Tibial nerve (tissue), 4 donors: Measurements from ENCODE around the gene SYN1.

ENCODE experiments used
- EP300 ChIP-seq, 2 donors: sonication (generic); formaldehyde crosslinking; IDR thresholded peaks; one replicate each; pipeline ENCODE4 v1.6.1; 2017; ENCODE audit warnings: antibody characterized with exemption in 2 of 2, mild to moderate bottlenecking in 1 of 2
- POLR2A ChIP-seq, 2 donors: fragments of 450-650 bp; IDR thresholded peaks; one replicate each; pipeline ENCODE4 v1.6.1; 2017; ENCODE audit warnings: antibody characterized with exemption in 2 of 2, mild to moderate bottlenecking in 2 of 2, moderate library complexity in 2 of 2
- TF ChIP-seq, protein P1 (sequence below), 5 experiments: fragments of 200-600 bp in 3 of 5; fragments of 450-650 bp in 2 of 5; sonication (generic) in 3 of 5; IDR thresholded peaks; one replicate each; pipeline ENCODE4 v1.5.1; 2016 to 2019; ENCODE audit warnings: antibody characterized with exemption in 5 of 5, mild to moderate bottlenecking in 3 of 5, moderate library complexity in 2 of 5

- TF ChIP-seq, protein P1, sequence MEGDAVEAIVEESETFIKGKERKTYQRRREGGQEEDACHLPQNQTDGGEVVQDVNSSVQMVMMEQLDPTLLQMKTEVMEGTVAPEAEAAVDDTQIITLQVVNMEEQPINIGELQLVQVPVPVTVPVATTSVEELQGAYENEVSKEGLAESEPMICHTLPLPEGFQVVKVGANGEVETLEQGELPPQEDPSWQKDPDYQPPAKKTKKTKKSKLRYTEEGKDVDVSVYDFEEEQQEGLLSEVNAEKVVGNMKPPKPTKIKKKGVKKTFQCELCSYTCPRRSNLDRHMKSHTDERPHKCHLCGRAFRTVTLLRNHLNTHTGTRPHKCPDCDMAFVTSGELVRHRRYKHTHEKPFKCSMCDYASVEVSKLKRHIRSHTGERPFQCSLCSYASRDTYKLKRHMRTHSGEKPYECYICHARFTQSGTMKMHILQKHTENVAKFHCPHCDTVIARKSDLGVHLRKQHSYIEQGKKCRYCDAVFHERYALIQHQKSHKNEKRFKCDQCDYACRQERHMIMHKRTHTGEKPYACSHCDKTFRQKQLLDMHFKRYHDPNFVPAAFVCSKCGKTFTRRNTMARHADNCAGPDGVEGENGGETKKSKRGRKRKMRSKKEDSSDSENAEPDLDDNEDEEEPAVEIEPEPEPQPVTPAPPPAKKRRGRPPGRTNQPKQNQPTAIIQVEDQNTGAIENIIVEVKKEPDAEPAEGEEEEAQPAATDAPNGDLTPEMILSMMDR (IDR thresholded peaks at IDR 0.05) = no peak
- TF ChIP-seq POLR2A (IDR thresholded peaks at IDR 0.05) = no peak
- TF ChIP-seq EP300 (IDR thresholded peaks at IDR 0.05) = no peak
Measured at GRCh38 chrX:47649781-47650163, 30.1 kb upstream of the SYN1 start.
